Jurkat, Clone E6-1 (cell line): ENCODE data around the gene DFFB.

ENCODE experiments used
- DNase-seq: peaks from one replicate; pipeline ENCODE4 v3.0.0-alpha.2; 2011; ENCODE audit warnings: low read depth, low spot score
- H3K4me3 ChIP-seq: 2 replicates; pipeline ENCODE4 v1.5.1; 2011; ENCODE audit warnings: mild to moderate bottlenecking, low read length, control low read depth, moderate library complexity

DFFB gene

GRCh38 chr1:3932156-3932919 is 75.1 kb downstream of the DFFB start:
- H3K4me3 ChIP-seq, result no peak overlapping the region
- no peak for DNase-seq
